OCI-LY1 (cell line): Measurements from ENCODE around the gene CA6.

Experiments used
- H2AFZ ChIP-seq: fragments of 200-600 bp; sonication (generic), shearing (Covaris generic); 2 replicates; pipeline ENCODE4 v1.6.0; 2014; ENCODE audit warnings: antibody characterized with exemption, mild to moderate bottlenecking, low read length
- H3F3A ChIP-seq: fragments of 200-600 bp; sonication (generic), shearing (Covaris generic); 2 replicates; pipeline ENCODE4 v1.6.0; 2014; ENCODE audit warnings: mild to moderate bottlenecking, antibody characterized with exemption, low read length, moderate library complexity; ENCODE audit not compliant: insufficient read depth
- H3K27ac ChIP-seq: fragments of 200-600 bp; sonication (generic); 2 replicates; pipeline ENCODE4 v1.5.1; 2014; ENCODE audit warnings: low read length, mixed run types, mild to moderate bottlenecking, low read depth; ENCODE audit not compliant: poor library complexity, severe bottlenecking
- H3K27me3 ChIP-seq: fragments of 200-600 bp; sonication (generic); 2 replicates; pipeline ENCODE4 v1.6.0; 2014; ENCODE audit warnings: antibody characterized with exemption, mild to moderate bottlenecking, low read length, moderate library complexity; ENCODE audit not compliant: insufficient read depth
- H3K36me3 ChIP-seq: fragments of 200-600 bp; sonication (generic); 2 replicates; pipeline ENCODE4 v1.6.1; 2014; ENCODE audit warnings: mild to moderate bottlenecking, antibody characterized with exemption, low read length, moderate library complexity, mixed read lengths; ENCODE audit not compliant: insufficient read depth
- H3K4me1 ChIP-seq: fragments of 200-600 bp; sonication (generic); 2 replicates; pipeline ENCODE4 v1.5.1; 2014; ENCODE audit warnings: mild to moderate bottlenecking, low read length, moderate library complexity; ENCODE audit not compliant: insufficient read depth, severe bottlenecking
- H3K4me2 ChIP-seq: fragments of 200-600 bp; sonication (generic), shearing (Covaris generic); 2 replicates; pipeline ENCODE4 v1.6.1; 2014; ENCODE audit warnings: low read length
- H3K4me3 ChIP-seq: fragments of 200-600 bp; sonication (generic); 2 replicates; pipeline ENCODE4 v1.5.1; 2014; ENCODE audit warnings: low read length, low read depth, mild to moderate bottlenecking, mixed read lengths; ENCODE audit not compliant: poor library complexity, severe bottlenecking
- H3K79me2 ChIP-seq: fragments of 200-600 bp; shearing (Covaris generic); 2 replicates; pipeline ENCODE4 v1.6.1; 2016; ENCODE audit warnings: mixed run types, low read length, mixed read lengths; ENCODE audit not compliant: insufficient read depth
- H3K9ac ChIP-seq: fragments of 200-600 bp; sonication (generic), shearing (Covaris generic); 2 replicates; pipeline ENCODE4 v1.6.1; 2014; ENCODE audit warnings: mild to moderate bottlenecking, low read length, mixed read lengths
- H3K9me2 ChIP-seq: fragments of 200-600 bp; sonication (generic), shearing (Covaris generic); 2 replicates; pipeline ENCODE4 v1.6.1; 2014; ENCODE audit warnings: low read depth, mild to moderate bottlenecking, low read length, mixed read lengths
- H3K9me3 ChIP-seq: fragments of 200-600 bp; shearing (Covaris generic); 2 replicates; pipeline ENCODE4 v1.6.1; 2014; ENCODE audit warnings: low read length, mixed read lengths
- H4K20me1 ChIP-seq: fragments of 200-600 bp; sonication (generic), shearing (Covaris generic); 2 replicates; pipeline ENCODE4 v1.6.0; 2016; ENCODE audit warnings: mild to moderate bottlenecking, low read length; ENCODE audit not compliant: insufficient read depth
- EZH2 ChIP-seq: fragments of 200-600 bp; sonication (generic), shearing (Covaris generic); IDR thresholded peaks from 2 replicates; pipeline ENCODE4 v1.8.0; 2017; ENCODE audit warnings: borderline replicate concordance, mixed run types, mild to moderate bottlenecking, antibody characterized with exemption, low read length, moderate library complexity, mixed read lengths
- TF ChIP-seq, protein P1 (sequence below): fragments of 200-600 bp; sonication (generic), shearing (Covaris generic); IDR thresholded peaks from 2 replicates; pipeline ENCODE4 v1.5.1; 2017; ENCODE audit warnings: mild to moderate bottlenecking, antibody characterized with exemption, low read length, moderate library complexity, mixed read lengths

The CA6 gene

GRCh38 chr1:8902765-8903164, 42.9 kb upstream of the CA6 start:
- no peak overlapping the region for H2AFZ ChIP-seq
- no peaks in the 10 kb centered on the region for H4K20me1 ChIP-seq
- no peak for TF ChIP-seq EZH2
- TF ChIP-seq, protein P1, sequence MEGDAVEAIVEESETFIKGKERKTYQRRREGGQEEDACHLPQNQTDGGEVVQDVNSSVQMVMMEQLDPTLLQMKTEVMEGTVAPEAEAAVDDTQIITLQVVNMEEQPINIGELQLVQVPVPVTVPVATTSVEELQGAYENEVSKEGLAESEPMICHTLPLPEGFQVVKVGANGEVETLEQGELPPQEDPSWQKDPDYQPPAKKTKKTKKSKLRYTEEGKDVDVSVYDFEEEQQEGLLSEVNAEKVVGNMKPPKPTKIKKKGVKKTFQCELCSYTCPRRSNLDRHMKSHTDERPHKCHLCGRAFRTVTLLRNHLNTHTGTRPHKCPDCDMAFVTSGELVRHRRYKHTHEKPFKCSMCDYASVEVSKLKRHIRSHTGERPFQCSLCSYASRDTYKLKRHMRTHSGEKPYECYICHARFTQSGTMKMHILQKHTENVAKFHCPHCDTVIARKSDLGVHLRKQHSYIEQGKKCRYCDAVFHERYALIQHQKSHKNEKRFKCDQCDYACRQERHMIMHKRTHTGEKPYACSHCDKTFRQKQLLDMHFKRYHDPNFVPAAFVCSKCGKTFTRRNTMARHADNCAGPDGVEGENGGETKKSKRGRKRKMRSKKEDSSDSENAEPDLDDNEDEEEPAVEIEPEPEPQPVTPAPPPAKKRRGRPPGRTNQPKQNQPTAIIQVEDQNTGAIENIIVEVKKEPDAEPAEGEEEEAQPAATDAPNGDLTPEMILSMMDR = no peak
- H3K79me2 ChIP-seq = no peaks in the 10 kb centered on the region
- no peaks in the 10 kb centered on the region for H3K27me3 ChIP-seq
- H3K36me3 ChIP-seq = no peaks in the 10 kb centered on the region
- H3K4me1 ChIP-seq = no peaks in the 10 kb centered on the region
- H3K9me3 ChIP-seq = no peaks in the 10 kb centered on the region
- H3K9ac ChIP-seq = no peak overlapping the region
- H3K4me2 ChIP-seq = no peak overlapping the region
- H3K27ac ChIP-seq = no peak overlapping the region
- H3K9me2 ChIP-seq = no peaks in the 10 kb centered on the region
- no peaks in the 10 kb centered on the region for H3F3A ChIP-seq
- H3K4me3 ChIP-seq = no peak overlapping the region

- no peaks in the 10 kb centered on the region for H3K79me2 ChIP-seq
- no peaks in the 10 kb centered on the region for H3F3A ChIP-seq
- no peaks in the 10 kb centered on the region for H3K9me3 ChIP-seq
- H3K36me3 ChIP-seq = no peaks in the 10 kb centered on the region
- no peaks in the 10 kb centered on the region for H3K4me1 ChIP-seq
- no peak overlapping the region for H3K4me2 ChIP-seq
- H4K20me1 ChIP-seq = no peaks in the 10 kb centered on the region
- H3K27ac ChIP-seq = no peak overlapping the region
- H2AFZ ChIP-seq = no peak overlapping the region
- no peak for TF ChIP-seq EZH2
- H3K9ac ChIP-seq = no peak overlapping the region
- H3K4me3 ChIP-seq = no peak overlapping the region
- no peaks in the 10 kb centered on the region for H3K9me2 ChIP-seq
- H3K27me3 ChIP-seq = no peaks in the 10 kb centered on the region
Observed at GRCh38 chr1:8903410-8903809, 42.3 kb upstream of the CA6 start.

GRCh38 chr1:8903908-8904650, 41.6 kb upstream of the CA6 start:
- H3K4me2 ChIP-seq = no peak overlapping the region
- H2AFZ ChIP-seq = no peak overlapping the region
- H4K20me1 ChIP-seq = no peaks in the 10 kb centered on the region
- H3K4me1 ChIP-seq = no peaks in the 10 kb centered on the region
- TF ChIP-seq, protein P1 = no peak
- TF ChIP-seq EZH2 = no peak
- no peaks in the 10 kb centered on the region for H3K36me3 ChIP-seq
- H3F3A ChIP-seq = no peaks in the 10 kb centered on the region
- no peak overlapping the region for H3K27ac ChIP-seq
- H3K27me3 ChIP-seq = no peaks in the 10 kb centered on the region
- H3K9me2 ChIP-seq = no peaks in the 10 kb centered on the region
- H3K79me2 ChIP-seq = no peaks in the 10 kb centered on the region
- H3K4me3 ChIP-seq = no peak overlapping the region
- no peak overlapping the region for H3K9ac ChIP-seq
- no peaks in the 10 kb centered on the region for H3K9me3 ChIP-seq
